Mucosa of stomach (tissue), 1 donor: ENCODE results near the gene GJC2.

Experiments
- H3K27me3 ChIP-seq: one replicate; pipeline ENCODE4 v1.7.0; 2013; ENCODE audit warnings: mild to moderate bottlenecking, low read length; ENCODE audit not compliant: control insufficient read depth, insufficient read depth
- H3K36me3 ChIP-seq: one replicate; pipeline ENCODE4 v1.7.0; 2013; ENCODE audit warnings: low read length; ENCODE audit not compliant: control insufficient read depth, insufficient read depth
- H3K4me1 ChIP-seq: one replicate; pipeline ENCODE4 v1.7.0; 2013; ENCODE audit warnings: mild to moderate bottlenecking, low read length; ENCODE audit not compliant: control insufficient read depth, insufficient read depth
- H3K4me3 ChIP-seq: one replicate; pipeline ENCODE4 v1.7.0; 2013; ENCODE audit warnings: low read length
- H3K9ac ChIP-seq: one replicate; pipeline ENCODE4 v1.7.0; 2013; ENCODE audit warnings: mild to moderate bottlenecking, low read length, moderate library complexity
- H3K9me3 ChIP-seq: one replicate; pipeline ENCODE4 v1.7.0; 2013; ENCODE audit warnings: mild to moderate bottlenecking, low read length, moderate library complexity; ENCODE audit not compliant: control insufficient read depth
- donor health status: Pancreatic carcinoma.

GJC2 gene

GRCh38 chr1:228174482-228175315, 25.0 kb downstream of the GJC2 start:
- H3K9me3 ChIP-seq: no peaks in the 10 kb centered on the region
- no peaks in the 10 kb centered on the region for H3K27me3 ChIP-seq
- H3K4me3 ChIP-seq: no peak overlapping the region
- no peaks in the 10 kb centered on the region for H3K4me1 ChIP-seq
- no peak overlapping the region for H3K9ac ChIP-seq
- no peaks in the 10 kb centered on the region for H3K36me3 ChIP-seq

- Histone ChIP-seq H3K9ac (no peak overlapping the region), H3K9me3 (no peaks in the 10 kb centered on the region), H3K4me1 (no peaks in the 10 kb centered on the region), H3K27me3 (no peaks in the 10 kb centered on the region), H3K4me3 (no peak overlapping the region), H3K36me3 (no peaks in the 10 kb centered on the region)
Measured at GRCh38 chr1:228175316-228176023, 25.7 kb downstream of the GJC2 start.

GRCh38 chr1:228176024-228176395, 26.3 kb downstream of the GJC2 start:
- no peaks in the 10 kb centered on the region for H3K36me3 ChIP-seq
- no peak overlapping the region for H3K9ac ChIP-seq
- H3K27me3 ChIP-seq: no peaks in the 10 kb centered on the region
- no peaks in the 10 kb centered on the region for H3K9me3 ChIP-seq
- no peak overlapping the region for H3K4me3 ChIP-seq
- H3K4me1 ChIP-seq: no peaks in the 10 kb centered on the region

GRCh38 chr1:228176461-228177182, 26.9 kb downstream of the GJC2 start:
- H3K4me3 ChIP-seq: no peak overlapping the region
- H3K9ac ChIP-seq: no peak overlapping the region
- H3K4me1 ChIP-seq: no peaks in the 10 kb centered on the region
- H3K9me3 ChIP-seq: no peaks in the 10 kb centered on the region
- H3K36me3 ChIP-seq: no peaks in the 10 kb centered on the region
- no peaks in the 10 kb centered on the region for H3K27me3 ChIP-seq

GRCh38 chr1:228177183-228177475, 27.4 kb downstream of the GJC2 start:
- Histone ChIP-seq H3K9ac (no peak overlapping the region), H3K4me3 (no peak overlapping the region), H3K4me1 (no peaks in the 10 kb centered on the region), H3K36me3 (no peaks in the 10 kb centered on the region), H3K27me3 (no peaks in the 10 kb centered on the region), H3K9me3 (no peaks in the 10 kb centered on the region)

GRCh38 chr1:228177721-228178710, 28.3 kb downstream of the GJC2 start:
- Histone ChIP-seq H3K4me1 (no peaks in the 10 kb centered on the region), H3K9me3 (no peaks in the 10 kb centered on the region), H3K9ac (no peak overlapping the region), H3K4me3 (no peak overlapping the region), H3K36me3 (no peaks in the 10 kb centered on the region), H3K27me3 (no peaks in the 10 kb centered on the region)

- Histone ChIP-seq H3K4me3 (no peak overlapping the region), H3K27me3 (no peaks in the 10 kb centered on the region), H3K36me3 (no peaks in the 10 kb centered on the region), H3K9ac (no peak overlapping the region), H3K4me1 (no peaks in the 10 kb centered on the region), H3K9me3 (no peaks in the 10 kb centered on the region)
Measured at GRCh38 chr1:228178737-228179684, 29.3 kb downstream of the GJC2 start.

- no peaks in the 10 kb centered on the region for H3K9me3 ChIP-seq
- no peaks in the 10 kb centered on the region for H3K4me1 ChIP-seq
- no peaks in the 10 kb centered on the region for H3K36me3 ChIP-seq
- H3K4me3 ChIP-seq: no peak overlapping the region
- no peaks in the 10 kb centered on the region for H3K27me3 ChIP-seq
- H3K9ac ChIP-seq: no peak overlapping the region
Measured at GRCh38 chr1:228180271-228180958, 30.7 kb downstream of the GJC2 start.

- no peaks in the 10 kb centered on the region for H3K27me3 ChIP-seq
- no peaks in the 10 kb centered on the region for H3K36me3 ChIP-seq
- no peak overlapping the region for H3K9ac ChIP-seq
- H3K9me3 ChIP-seq: no peaks in the 10 kb centered on the region
- H3K4me3 ChIP-seq: no peak overlapping the region
- no peaks in the 10 kb centered on the region for H3K4me1 ChIP-seq
Measured at GRCh38 chr1:228180959-228181644, 31.4 kb downstream of the GJC2 start.

GRCh38 chr1:228181645-228182034, 31.9 kb downstream of the GJC2 start:
- no peak overlapping the region for H3K4me3 ChIP-seq
- H3K27me3 ChIP-seq: no peaks in the 10 kb centered on the region
- no peak overlapping the region for H3K9ac ChIP-seq
- no peaks in the 10 kb centered on the region for H3K9me3 ChIP-seq
- H3K4me1 ChIP-seq: no peaks in the 10 kb centered on the region
- H3K36me3 ChIP-seq: no peaks in the 10 kb centered on the region
